GM13976 (cell line): ENCODE results near the gene ZBED3.

Experiments
- DNase-seq: peaks from one replicate; pipeline ENCODE4 v3.0.0; 2012; ENCODE audit warnings: low spot score
- CTCF ChIP-seq: IDR thresholded peaks from 2 replicates; pipeline ENCODE4 v1.5.1; 2012; ENCODE audit warnings: borderline replicate concordance, mild to moderate bottlenecking; ENCODE audit not compliant: insufficient read depth; ENCODE audit errors: extremely low read depth, missing control alignments, control extremely low read depth
- in situ Hi-C: fragments of 300-500 bp; cut with MboI; formaldehyde crosslinking; loops from one replicate; pipeline ENCODE4 v1.12.0; 2022; ENCODE audit warnings: low sequenced_read_pairs, mixed read lengths, inconsistent platforms; ENCODE audit not compliant: unreplicated experiment

ZBED3 gene

GRCh38 chr5:77031891-77032290, 55.2 kb downstream of the ZBED3 start:
- peak; percentile 9 for DNase-seq
- in situ Hi-C loops, result no loop called here
- no peak for TF ChIP-seq CTCF

GRCh38 chr5:77030097-77031071, 56.7 kb downstream of the ZBED3 start, which contains the start of gene AGGF1:
Gene AGGF1, plus strand, starts transcription at chr5:77030404. Its CDS starts 363 bp downstream, at chr5:77030767.
- in situ Hi-C loops, result no loop called here
- TF ChIP-seq CTCF, result no peak
- DNase-seq, result peak; percentile 92

- in situ Hi-C loops, result no loop called here
- TF ChIP-seq CTCF, result no peak
These were observed 57.7 kb downstream of the ZBED3 start for GRCh38 chr5:77029376-77029885.

GRCh38 chr5:77028631-77029375, 58.3 kb downstream of the ZBED3 start:
- DNase-seq, result no peak
- in situ Hi-C loops, result no loop called here
- no peak for TF ChIP-seq CTCF

More at GRCh38 chr5:77029376-77029885, 57.7 kb downstream of the ZBED3 start:
- no peak for DNase-seq

GRCh38 chr5:77024490-77024889, 62.6 kb downstream of the ZBED3 start:
- no peak for DNase-seq
- TF ChIP-seq CTCF, result no peak
- in situ Hi-C loops, result no loop called here

GRCh38 chr5:77022511-77023417, 64.3 kb downstream of the ZBED3 start:
- in situ Hi-C loops, result no loop called here
- no peak for DNase-seq
- no peak for TF ChIP-seq CTCF
